ENCODE data around the gene ZNF581.

Gene ZNF581

DNA sequence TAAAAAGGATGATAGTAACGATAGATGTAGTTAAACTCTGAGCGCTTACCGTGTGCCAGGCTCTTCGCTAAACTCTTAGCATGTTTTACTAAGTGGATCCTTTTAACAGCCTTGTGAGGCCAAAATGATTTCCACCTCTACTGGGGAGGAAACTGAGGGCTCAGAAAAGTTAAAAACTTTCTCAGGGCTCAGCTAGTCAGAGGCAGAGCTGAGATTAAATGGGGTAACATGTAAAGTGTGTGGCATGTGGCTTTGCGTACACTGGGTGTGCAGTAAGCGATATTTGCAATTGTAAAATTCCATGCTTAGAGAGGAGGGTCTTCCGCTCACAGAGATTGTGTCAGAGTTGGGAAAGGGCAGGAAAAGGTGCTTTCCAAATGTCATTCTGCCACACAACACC lies 13.1 kb downstream of the ZNF581 start:
- no peaks in the 10 kb centered on the region for H3K27me3 ChIP-seq (ENCODE audit: insufficient read depth, poor library complexity, severe bottlenecking)
- peak overlapping the region; percentile 93 for H3K27ac ChIP-seq (ENCODE audit: poor library complexity, severe bottlenecking)
- ATAC-seq (ENCODE audit: low read depth) (no peak), DNase-seq (ENCODE audit: low spot score) (no peak)
- H3K4me3 ChIP-seq (ENCODE audit: severe bottlenecking): peak overlapping the region; percentile 78
- TF ChIP-seq, protein P1, sequence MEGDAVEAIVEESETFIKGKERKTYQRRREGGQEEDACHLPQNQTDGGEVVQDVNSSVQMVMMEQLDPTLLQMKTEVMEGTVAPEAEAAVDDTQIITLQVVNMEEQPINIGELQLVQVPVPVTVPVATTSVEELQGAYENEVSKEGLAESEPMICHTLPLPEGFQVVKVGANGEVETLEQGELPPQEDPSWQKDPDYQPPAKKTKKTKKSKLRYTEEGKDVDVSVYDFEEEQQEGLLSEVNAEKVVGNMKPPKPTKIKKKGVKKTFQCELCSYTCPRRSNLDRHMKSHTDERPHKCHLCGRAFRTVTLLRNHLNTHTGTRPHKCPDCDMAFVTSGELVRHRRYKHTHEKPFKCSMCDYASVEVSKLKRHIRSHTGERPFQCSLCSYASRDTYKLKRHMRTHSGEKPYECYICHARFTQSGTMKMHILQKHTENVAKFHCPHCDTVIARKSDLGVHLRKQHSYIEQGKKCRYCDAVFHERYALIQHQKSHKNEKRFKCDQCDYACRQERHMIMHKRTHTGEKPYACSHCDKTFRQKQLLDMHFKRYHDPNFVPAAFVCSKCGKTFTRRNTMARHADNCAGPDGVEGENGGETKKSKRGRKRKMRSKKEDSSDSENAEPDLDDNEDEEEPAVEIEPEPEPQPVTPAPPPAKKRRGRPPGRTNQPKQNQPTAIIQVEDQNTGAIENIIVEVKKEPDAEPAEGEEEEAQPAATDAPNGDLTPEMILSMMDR (IDR thresholded peaks at IDR 0.05; ENCODE audit: poor library complexity, severe bottlenecking): no peak
- no peaks in the 10 kb centered on the region for H3K9me3 ChIP-seq (ENCODE audit: severe bottlenecking)
- H3K4me1 ChIP-seq (ENCODE audit: insufficient read depth, poor library complexity, severe bottlenecking): peaks cover 4% of the 10 kb centered on the region
- peaks cover 42% of the 10 kb centered on the region for H3K36me3 ChIP-seq (ENCODE audit: low read depth)

DNA sequence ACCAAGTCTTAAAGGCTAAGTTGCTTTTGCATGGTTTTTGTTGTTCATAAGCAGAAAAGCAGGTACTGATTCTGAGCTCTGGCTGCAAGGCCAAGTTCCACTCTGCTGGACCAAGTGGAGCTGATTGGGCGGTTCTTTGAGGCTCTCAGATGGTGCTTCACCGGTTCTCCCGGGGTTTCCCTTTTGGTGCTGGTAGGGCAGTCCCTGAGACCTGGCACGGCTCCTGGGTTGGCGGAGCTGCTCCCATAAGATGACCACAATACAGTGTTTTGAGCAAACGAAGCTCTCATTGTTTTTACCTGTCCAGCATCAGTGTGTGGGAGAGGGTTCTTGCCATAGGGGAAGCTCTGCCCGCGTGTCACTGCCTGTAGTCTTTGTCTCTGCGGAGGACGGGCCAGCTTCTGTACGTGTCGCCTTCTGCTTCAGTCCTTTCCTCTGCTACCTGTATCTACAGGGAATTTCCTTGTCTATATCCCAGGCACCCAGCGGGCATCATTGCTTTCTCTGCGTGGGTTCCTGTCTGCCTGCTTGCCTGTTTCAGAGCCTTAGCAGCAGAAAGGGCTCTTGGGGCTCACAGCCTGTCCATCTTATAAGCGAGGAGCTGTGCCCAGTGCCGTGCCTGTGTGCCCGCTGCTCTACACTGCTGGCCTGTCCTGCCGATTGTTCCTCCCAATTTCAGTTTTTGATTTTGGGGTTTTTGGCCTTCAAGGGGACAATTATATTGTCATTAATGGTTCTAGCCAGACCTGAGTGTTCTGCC lies 13.7 kb downstream of the ZNF581 start:
- no peaks in the 10 kb centered on the region for H3K27me3 ChIP-seq (ENCODE audit: insufficient read depth, poor library complexity, severe bottlenecking)
- peaks cover 47% of the 10 kb centered on the region for H3K36me3 ChIP-seq (ENCODE audit: low read depth)
- TF ChIP-seq, protein P1 (IDR thresholded peaks at IDR 0.05; ENCODE audit: poor library complexity, severe bottlenecking): no peak
- H3K4me1 ChIP-seq (ENCODE audit: insufficient read depth, poor library complexity, severe bottlenecking): peaks cover 4% of the 10 kb centered on the region
- peak overlapping the region; percentile 78 for H3K4me3 ChIP-seq (ENCODE audit: severe bottlenecking)
- DNase-seq (ENCODE audit: low spot score) (peak; percentile 42), ATAC-seq (ENCODE audit: low read depth) (no peak)
- H3K27ac ChIP-seq (ENCODE audit: poor library complexity, severe bottlenecking): peak overlapping the region; percentile 93
- no peaks in the 10 kb centered on the region for H3K9me3 ChIP-seq (ENCODE audit: severe bottlenecking)

GRCh38 chr19:55658846-55659459 lies 15.5 kb downstream of the ZNF581 start:
- TF ChIP-seq, protein P1 (IDR thresholded peaks at IDR 0.05; ENCODE audit: poor library complexity, severe bottlenecking): no peak
- no peak overlapping the region for H3K27ac ChIP-seq (ENCODE audit: poor library complexity, severe bottlenecking)

DNA sequence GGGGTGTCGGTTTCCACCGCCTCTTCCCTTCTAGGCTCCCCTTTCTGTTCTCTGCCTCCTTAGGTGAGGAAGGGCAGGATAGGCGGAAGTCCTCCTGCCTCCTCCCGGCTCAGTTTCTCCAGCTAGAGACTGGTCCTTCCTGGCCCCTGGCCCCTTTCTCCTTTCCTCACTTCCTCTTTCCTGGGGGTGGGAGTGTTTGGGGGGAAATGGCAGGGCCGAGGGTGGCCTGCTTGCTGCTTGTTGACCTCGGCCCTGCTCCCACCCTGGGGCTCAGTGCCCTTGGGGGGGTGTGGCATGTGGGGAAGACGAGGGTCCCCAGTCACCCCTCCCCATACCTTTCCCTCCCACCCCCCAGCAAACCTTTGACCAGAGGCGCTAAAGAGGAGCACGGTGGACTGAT lies 16.4 kb downstream of the ZNF581 start:
- ATAC-seq (ENCODE audit: low read depth): no peak
- Histone ChIP-seq H3K4me1 (ENCODE audit: insufficient read depth, poor library complexity, severe bottlenecking) (peaks cover 4% of the 10 kb centered on the region), H3K27ac (ENCODE audit: poor library complexity, severe bottlenecking) (no peak overlapping the region), H3K4me3 (ENCODE audit: severe bottlenecking) (no peak overlapping the region), H3K36me3 (ENCODE audit: low read depth) (peaks cover 72% of the 10 kb centered on the region), H3K9me3 (ENCODE audit: severe bottlenecking) (no peaks in the 10 kb centered on the region), H3K27me3 (ENCODE audit: insufficient read depth, poor library complexity, severe bottlenecking) (no peaks in the 10 kb centered on the region)
- TF ChIP-seq, protein P1 (IDR thresholded peaks at IDR 0.05; ENCODE audit: poor library complexity, severe bottlenecking): no peak
- DNase-seq (ENCODE audit: low spot score): no peak

More at GRCh38 chr19:55658846-55659459, 15.5 kb downstream of the ZNF581 start:
- Histone ChIP-seq H3K4me1 (ENCODE audit: insufficient read depth, poor library complexity, severe bottlenecking) (peaks cover 4% of the 10 kb centered on the region), H3K36me3 (ENCODE audit: low read depth) (peaks cover 63% of the 10 kb centered on the region), H3K27me3 (ENCODE audit: insufficient read depth, poor library complexity, severe bottlenecking) (no peaks in the 10 kb centered on the region), H3K9me3 (ENCODE audit: severe bottlenecking) (no peaks in the 10 kb centered on the region), H3K4me3 (ENCODE audit: severe bottlenecking) (no peak overlapping the region)
- no peak for ATAC-seq (ENCODE audit: low read depth)
- DNase-seq (ENCODE audit: low spot score): peak; percentile 41

GRCh38 chr19:55660404-55660803 lies 17.0 kb downstream of the ZNF581 start:
- Histone ChIP-seq H3K36me3 (ENCODE audit: low read depth) (peaks cover 74% of the 10 kb centered on the region), H3K9me3 (ENCODE audit: severe bottlenecking) (no peaks in the 10 kb centered on the region), H3K4me1 (ENCODE audit: insufficient read depth, poor library complexity, severe bottlenecking) (peaks cover 4% of the 10 kb centered on the region), H3K27ac (ENCODE audit: poor library complexity, severe bottlenecking) (no peak overlapping the region), H3K4me3 (ENCODE audit: severe bottlenecking) (no peak overlapping the region), H3K27me3 (ENCODE audit: insufficient read depth, poor library complexity, severe bottlenecking) (no peaks in the 10 kb centered on the region)
- TF ChIP-seq, protein P1 (IDR thresholded peaks at IDR 0.05; ENCODE audit: poor library complexity, severe bottlenecking): no peak
- ATAC-seq (ENCODE audit: low read depth) (no peak), DNase-seq (ENCODE audit: low spot score) (no peak)
